DND-41 (cell line): Measurements from ENCODE around the gene SLC22A7.

Source experiments
- CTCF ChIP-seq: IDR thresholded peaks from 2 replicates; pipeline ENCODE4 v1.5.1; 2012; ENCODE audit warnings: borderline replicate concordance, low read length, moderate library complexity, mild to moderate bottlenecking; ENCODE audit not compliant: poor library complexity, severe bottlenecking; ENCODE audit errors: extremely low read depth
- EZH2 ChIP-seq: IDR thresholded peaks from 3 replicates; pipeline ENCODE4 v1.6.1; 2012; ENCODE audit warnings: borderline replicate concordance, low read depth, mild to moderate bottlenecking, moderate library complexity, low read length, inconsistent platforms; ENCODE audit not compliant: severe bottlenecking

- no peak for TF ChIP-seq CTCF
- no peak for TF ChIP-seq EZH2
These were observed 33.4 kb downstream of the SLC22A7 start for GRCh38 chr6:43331470-43331869.
